Measurements from ENCODE around the gene MX1. TPM values are rescaled to one million over a fixed set of nuclear protein-coding genes. Genes with fewer than 3 reads are reported as not detected.

MX1 gene
- 10 to 100 TPM; 61.4 to 66.7 TPM for total RNA-seq
- polyA plus RNA-seq: 10 to 100 TPM; 36.8 to 64.7 (median 44.8) TPM
- 51.4 to 199 (median 85.6) reads per million in 6 experiments for total RNA-seq

- Mint-ChIP-seq H3K36me3 (peaks cover 4 to 26% (median 14%) of the 10 kb centered on the region in 3 donors), H3K27me3 (no peaks in the 10 kb centered on the region), H3K4me3 (peak within 1 kb of the TSS; percentile 93 to 98 (median 96)), H3K4me1 (peaks cover 14 to 86% (median 40%) of the 10 kb centered on the region in 4 donors), H3K9me3 (no peaks in the 10 kb centered on the region), H3K27ac (peak within 1 kb of the TSS; percentile 91 to 99 (median 96))
- ATAC-seq (peak; percentile 97 to 98), DNase-seq (peak; percentile 74 to 92 (median 85))
- POLR2A ChIA-PET: interaction anchor here (0.7 to 6.7 kb wide), 6 partner anchors 15 to 143 kb away, joined by 3 to 61 read pairs (median 6); partner anchors contain the start of gene MX2
Measured at GRCh38 chr21:41425954-41426675, at the start of gene MX1. Gene MX1 (plus strand): TSS chr21:41426239. CDS start chr21:41432071, 5,832 bp downstream.

- Mint-ChIP-seq H3K4me3 (no peak overlapping the region), H3K27ac (peak overlapping the region in 3 of 10 donors; percentile 42 to 82 (median 74)), H3K4me1 (peaks cover 14 to 33% (median 25%) of the 10 kb centered on the region in 4 donors), H3K9me3 (no peaks in the 10 kb centered on the region), H3K27me3 (no peaks in the 10 kb centered on the region), H3K36me3 (peaks cover 0 to 65% (median 25%) of the 10 kb centered on the region in 3 donors)
- POLR2A ChIA-PET: interaction anchor here (0.6 to 1.4 kb wide), 2 partner anchors 8 to 44 kb away, joined by 3 to 4 read pairs; no protein-coding TSS in a partner anchor
- no peak for DNase-seq
- no peak for ATAC-seq
Measured at GRCh38 chr21:41377715-41378114, 48.3 kb upstream of the MX1 start.

- DNase-seq (no peak), ATAC-seq (no peak)
- Mint-ChIP-seq H3K27ac (peak overlapping the region in 1 of 10 donors; percentile 61), H3K9me3 (no peaks in the 10 kb centered on the region), H3K36me3 (peaks cover 0 to 76% (median 25%) of the 10 kb centered on the region in 3 donors), H3K27me3 (no peaks in the 10 kb centered on the region), H3K4me3 (no peak overlapping the region), H3K4me1 (peaks cover 11 to 23% (median 19%) of the 10 kb centered on the region in 4 donors)
- POLR2A ChIA-PET: interaction anchor here (1.4 kb wide), 1 partner anchor 9 kb away, joined by 4 read pairs; no protein-coding TSS in a partner anchor
Measured at GRCh38 chr21:41378849-41379248, 47.2 kb upstream of the MX1 start.

- no peak overlapping the region for H3K4me3 Mint-ChIP-seq
- H3K4me1 Mint-ChIP-seq: peaks cover 6 to 18% (median 13%) of the 10 kb centered on the region in 4 donors
- ATAC-seq (no peak), DNase-seq (no peak)
- H3K36me3 Mint-ChIP-seq: peaks cover 0 to 79% (median 27%) of the 10 kb centered on the region in 3 donors
- POLR2A ChIA-PET: no interaction called here
- H3K27me3 Mint-ChIP-seq: no peaks in the 10 kb centered on the region
- peak overlapping the region in 3 of 10 donors; percentile 49 to 61 (median 60) for H3K27ac Mint-ChIP-seq
- no peaks in the 10 kb centered on the region for H3K9me3 Mint-ChIP-seq
Measured at GRCh38 chr21:41379901-41380300, 46.1 kb upstream of the MX1 start.

GRCh38 chr21:41381731-41382130 lies 44.3 kb upstream of the MX1 start:
- Mint-ChIP-seq H3K4me3 (no peak overlapping the region), H3K9me3 (no peaks in the 10 kb centered on the region), H3K36me3 (peaks cover 0 to 85% (median 31%) of the 10 kb centered on the region in 3 donors), H3K27me3 (no peaks in the 10 kb centered on the region), H3K4me1 (peaks cover 0 to 10% (median 6%) of the 10 kb centered on the region in 4 donors), H3K27ac (no peak overlapping the region)
- POLR2A ChIA-PET: interaction anchor here (0.7 to 0.9 kb wide), 2 partner anchors 12 to 755 kb away, joined by 3 to 6 read pairs; no protein-coding TSS in a partner anchor
- DNase-seq: no peak
- ATAC-seq: no peak

- Mint-ChIP-seq H3K4me3 (no peak overlapping the region), H3K27me3 (no peaks in the 10 kb centered on the region), H3K9me3 (no peaks in the 10 kb centered on the region), H3K27ac (peak overlapping the region in 3 of 10 donors; percentile 4 to 16 (median 9)), H3K36me3 (peaks cover 0 to 80% (median 16%) of the 10 kb centered on the region in 3 donors), H3K4me1 (peaks cover 0 to 11% (median 2%) of the 10 kb centered on the region in 4 donors)
- DNase-seq (no peak), ATAC-seq (no peak)
- POLR2A ChIA-PET: no interaction called here
Measured at GRCh38 chr21:41387042-41387819, 38.8 kb upstream of the MX1 start.

GRCh38 chr21:41387824-41388223 lies 38.2 kb upstream of the MX1 start:
- DNase-seq (no peak), ATAC-seq (no peak)
- POLR2A ChIA-PET: no interaction called here
- Mint-ChIP-seq H3K4me1 (peaks cover 0 to 11% (median 2%) of the 10 kb centered on the region in 4 donors), H3K27me3 (no peaks in the 10 kb centered on the region), H3K27ac (peak overlapping the region in 3 of 10 donors; percentile 16 to 42 (median 37)), H3K4me3 (no peak overlapping the region), H3K36me3 (peaks cover 0 to 76% (median 16%) of the 10 kb centered on the region in 3 donors), H3K9me3 (no peaks in the 10 kb centered on the region)

- Mint-ChIP-seq H3K36me3 (peaks cover under 1 to 76% (median 17%) of the 10 kb centered on the region in 3 donors), H3K9me3 (no peaks in the 10 kb centered on the region), H3K4me1 (peaks cover 0 to 11% (median 2%) of the 10 kb centered on the region in 4 donors), H3K27me3 (no peaks in the 10 kb centered on the region), H3K27ac (peak overlapping the region in 3 of 10 donors; percentile 16 to 91 (median 42)), H3K4me3 (no peak overlapping the region)
- POLR2A ChIA-PET: no interaction called here
- ATAC-seq: no peak
- no peak for DNase-seq
Measured at GRCh38 chr21:41388259-41388658, 37.8 kb upstream of the MX1 start.

- no peaks in the 10 kb centered on the region for H3K9me3 Mint-ChIP-seq
- no peaks in the 10 kb centered on the region for H3K27me3 Mint-ChIP-seq
- H3K4me3 Mint-ChIP-seq: no peak overlapping the region
- peak overlapping the region in 5 of 10 donors; percentile 5 to 86 (median 19) for H3K27ac Mint-ChIP-seq
- H3K36me3 Mint-ChIP-seq: peaks cover 5 to 75% (median 17%) of the 10 kb centered on the region in 3 donors
- DNase-seq (no peak), ATAC-seq (no peak)
- peaks cover 0 to 21% (median 3%) of the 10 kb centered on the region in 4 donors for H3K4me1 Mint-ChIP-seq
- POLR2A ChIA-PET: no interaction called here
Measured at GRCh38 chr21:41390043-41390639, 35.9 kb upstream of the MX1 start.

- DNase-seq (no peak), ATAC-seq (no peak)
- Mint-ChIP-seq H3K9me3 (no peaks in the 10 kb centered on the region), H3K27me3 (no peaks in the 10 kb centered on the region), H3K4me1 (peaks cover 0 to 10% (median 5%) of the 10 kb centered on the region in 4 donors), H3K4me3 (peak overlapping the region in 1 of 10 donors; percentile 16), H3K36me3 (peaks cover 5 to 76% (median 34%) of the 10 kb centered on the region in 3 donors), H3K27ac (peak overlapping the region in 5 of 10 donors; percentile 34 to 86 (median 76))
- POLR2A ChIA-PET: no interaction called here
Measured at GRCh38 chr21:41393876-41394465, 32.1 kb upstream of the MX1 start.

GRCh38 chr21:41396558-41397075 lies 29.4 kb upstream of the MX1 start:
- Mint-ChIP-seq H3K36me3 (peaks cover 5 to 88% (median 47%) of the 10 kb centered on the region in 3 donors), H3K27ac (peak overlapping the region in 7 of 10 donors; percentile 21 to 89 (median 43)), H3K9me3 (no peaks in the 10 kb centered on the region), H3K27me3 (no peaks in the 10 kb centered on the region), H3K4me1 (peaks cover 0 to 10% (median 5%) of the 10 kb centered on the region in 4 donors), H3K4me3 (no peak overlapping the region)
- POLR2A ChIA-PET: no interaction called here
- no peak for DNase-seq
- no peak for ATAC-seq

All from naive thymus-derived CD8-positive, alpha-beta T cell (primary cell).